Activated CD4-positive, alpha-beta T cell treated with anti-CD3 and anti-CD28 coated beads, Interleukin-2, Interleukin-6, amounts not matched to agents 100 ng/mL and 50 ng/mL, durations not matched to agents 16 hours and 8 hours (primary cell): ENCODE results near the gene ASIC1.
"Not testable (repeated sequence)": the region's sequence is repeated elsewhere in the genome, so short reads cannot be mapped to it uniquely, and the experiment has no call there.

ENCODE experiments used
- DNase-seq: peaks from one replicate; pipeline ENCODE4 v3.0.0-alpha.2; 2020

The ASIC1 gene

DNA sequence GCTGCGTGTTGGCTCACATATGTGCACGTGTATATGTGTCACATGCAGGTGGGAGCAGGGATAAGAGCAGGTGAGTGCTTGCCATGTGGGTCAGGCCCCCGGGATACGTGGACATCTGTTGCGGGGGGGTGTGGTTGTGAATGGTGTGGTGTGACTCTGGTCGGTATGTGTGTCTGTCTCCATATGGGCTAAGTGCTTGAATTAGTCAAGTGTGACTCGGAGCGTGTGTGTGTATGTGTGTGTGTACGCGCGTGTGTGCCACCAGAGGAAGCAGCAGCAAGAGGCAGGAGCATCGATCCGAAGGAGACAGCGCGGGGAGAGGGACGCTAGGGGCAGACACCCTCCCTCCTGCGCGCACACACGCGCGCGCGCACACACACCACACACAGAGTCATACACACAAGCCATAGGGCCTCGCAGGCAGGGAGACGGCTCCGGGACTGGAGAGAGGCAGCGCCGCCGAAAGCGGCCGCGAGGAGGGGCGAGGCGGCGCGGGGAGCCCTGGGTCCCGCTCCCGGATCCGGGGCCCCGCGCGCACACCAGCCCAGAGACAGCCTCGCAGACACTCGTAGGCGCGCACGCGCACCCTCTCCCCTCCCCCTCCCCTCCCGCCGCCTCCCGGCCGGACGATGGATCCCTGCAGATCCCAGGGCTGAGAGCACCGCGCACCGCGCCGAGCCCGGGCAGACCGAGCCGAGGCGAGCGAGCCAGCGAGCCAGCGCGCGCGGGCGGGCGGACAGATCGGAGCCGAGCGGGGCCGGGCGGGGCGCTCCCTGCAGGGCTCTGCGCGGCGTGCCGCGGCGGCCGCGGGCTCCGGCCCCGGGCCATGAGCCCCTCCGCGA lies at the start of gene ASIC1:
ASIC1 (plus strand) TSS at position 597 of the 842 bp plus-strand sequence. CDS start 1,171 bp downstream, outside the sequence.
- DNase-seq: peak; percentile 63

DNA sequence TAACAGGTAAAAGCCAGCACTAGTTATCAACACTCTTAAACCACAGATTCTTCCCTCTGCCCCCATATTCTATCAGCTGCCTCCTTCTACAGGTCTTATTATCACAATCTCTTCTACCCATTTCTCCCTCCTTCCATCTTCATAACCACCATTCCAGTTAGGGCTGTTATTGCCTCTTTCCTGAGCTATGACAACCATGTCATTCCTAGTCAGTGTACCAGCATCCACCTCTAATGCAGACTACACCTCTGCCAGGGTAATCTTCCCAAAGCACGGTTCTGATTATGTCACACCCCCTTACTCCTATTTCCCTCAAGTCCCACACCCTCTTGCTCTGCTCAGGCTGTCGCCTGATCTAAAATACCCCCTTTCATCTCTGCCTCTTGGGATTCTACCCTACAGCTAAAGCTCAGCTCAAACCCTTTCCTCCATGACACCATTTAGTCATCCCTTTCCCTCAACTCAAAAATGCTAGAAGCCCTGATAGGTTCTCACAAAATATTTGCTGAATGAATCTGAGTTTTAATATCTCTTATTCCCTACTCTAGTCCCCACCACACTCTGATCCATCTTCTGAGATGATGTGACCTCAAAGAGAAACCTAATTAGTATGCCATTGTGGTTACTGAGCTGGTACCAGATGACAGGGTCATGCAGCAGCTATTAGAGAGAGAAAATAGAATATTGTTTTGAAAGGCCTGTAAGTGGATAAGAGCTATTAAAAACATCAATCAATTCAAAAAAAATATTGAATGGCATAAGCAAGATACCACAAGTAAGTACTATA lies 43.8 kb upstream of the ASIC1 start:
- DNase-seq: peak; percentile 19

GRCh38 chr12:50014342-50014741 lies 43.1 kb upstream of the ASIC1 start:
- no peak for DNase-seq

GRCh38 chr12:50016501-50017475 lies 40.6 kb upstream of the ASIC1 start:
- DNase-seq: no peak

- DNase-seq: no peak
Measured at GRCh38 chr12:50017641-50018040, 39.8 kb upstream of the ASIC1 start.

DNA sequence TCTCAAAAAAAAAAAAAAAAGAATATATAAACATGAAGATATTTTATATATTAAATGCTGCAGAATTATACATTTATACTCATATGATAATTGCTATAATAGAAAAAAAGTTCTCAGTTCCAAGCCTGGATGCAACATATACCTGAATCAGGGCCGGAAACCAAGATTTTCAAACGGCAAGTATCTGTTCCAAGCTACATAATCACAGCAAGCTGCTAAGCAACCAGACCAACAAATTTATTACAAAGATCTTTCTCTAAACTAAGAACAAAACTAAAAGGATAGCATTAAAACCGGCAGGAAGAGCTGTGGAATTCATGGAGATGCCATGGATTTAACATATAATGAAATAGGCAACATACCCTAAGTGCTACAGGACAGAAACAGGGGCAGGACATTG lies 39.2 kb upstream of the ASIC1 start:
- DNase-seq: no peak

DNA sequence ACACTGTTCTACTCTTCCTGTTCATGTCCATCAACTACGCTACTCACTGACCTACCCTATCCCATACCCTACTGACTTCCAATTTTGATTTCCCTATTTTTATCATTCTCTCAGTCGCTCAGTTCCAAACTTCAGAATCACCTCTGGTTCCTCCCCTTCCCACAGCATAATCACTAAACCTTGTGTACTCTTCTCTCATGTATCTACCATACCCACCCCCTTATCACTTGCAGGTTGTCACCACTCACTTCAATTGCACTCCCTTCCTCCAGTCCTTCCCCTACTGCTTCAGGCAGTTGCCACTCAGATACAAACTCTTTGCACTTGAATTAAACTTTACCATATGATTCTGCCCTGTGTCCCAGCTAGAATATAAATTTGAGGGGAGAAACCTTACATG lies 38.4 kb upstream of the ASIC1 start:
- DNase-seq: no peak

DNA sequence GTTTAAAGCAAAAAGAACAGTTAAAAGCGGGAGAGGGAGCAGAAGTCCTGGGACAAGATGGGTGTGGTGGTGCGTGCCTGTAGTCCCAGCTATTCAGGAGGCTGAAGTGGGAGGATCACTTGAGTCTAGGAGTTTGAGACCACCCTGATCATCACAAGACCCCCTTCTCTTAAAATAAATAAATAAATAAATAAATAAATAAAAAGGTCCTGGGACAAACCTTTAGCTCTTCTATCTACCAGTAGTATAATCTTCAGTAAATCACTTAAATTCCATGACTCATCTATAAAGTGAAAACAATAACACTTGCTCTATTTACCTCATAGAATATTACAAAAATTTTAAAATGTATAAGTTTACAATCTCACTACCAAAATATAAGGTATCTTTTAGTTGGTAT lies 37.9 kb upstream of the ASIC1 start:
- no peak for DNase-seq

- DNase-seq: no peak
Measured at GRCh38 chr12:50021031-50021430, 36.4 kb upstream of the ASIC1 start.

- no peak for DNase-seq
Measured at GRCh38 chr12:50022903-50023302, 34.5 kb upstream of the ASIC1 start.

DNA sequence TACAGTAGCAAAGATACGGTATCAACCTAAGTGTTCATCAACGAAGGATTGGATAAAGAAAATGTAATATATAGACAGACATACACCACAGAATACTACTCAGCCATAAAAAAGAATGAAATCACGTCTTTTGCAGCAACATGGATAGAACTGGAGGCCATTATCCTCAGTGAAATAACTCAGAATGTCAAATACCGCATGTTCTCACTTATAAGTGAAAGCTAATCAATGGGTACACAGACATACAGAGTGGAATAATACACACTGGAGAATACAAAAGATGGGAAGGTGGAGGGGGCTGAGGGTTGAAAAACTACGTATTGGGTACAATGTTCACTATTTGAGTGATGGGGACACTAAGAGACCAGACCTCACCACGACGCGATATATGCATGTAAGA lies 33.2 kb upstream of the ASIC1 start:
- no peak for DNase-seq

DNA sequence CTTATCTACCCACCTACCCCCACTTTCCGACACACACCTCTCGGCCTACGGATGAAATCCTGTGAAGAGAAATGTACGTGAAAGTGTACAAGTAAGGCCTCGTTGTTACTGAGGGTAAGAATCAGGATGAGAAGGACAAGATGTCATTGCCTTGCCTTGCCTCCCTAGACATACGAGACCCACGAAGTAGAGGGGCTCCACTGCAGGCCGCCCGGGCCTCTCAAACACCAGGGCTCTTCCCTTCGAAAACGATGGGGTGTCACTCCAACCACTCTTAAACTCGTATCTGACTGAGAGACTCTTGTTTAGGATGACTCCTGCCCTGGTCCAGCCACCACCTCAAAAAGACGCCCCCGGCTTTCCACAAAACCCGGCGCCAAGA lies 32.6 kb upstream of the ASIC1 start:
- DNase-seq: peak; percentile 32

GRCh38 chr12:50025187-50026059 lies 32.0 kb upstream of the ASIC1 start, which contains the start of gene RACGAP1:
Gene RACGAP1 (minus strand): TSS chr12:50025494. CDS start chr12:50016715, 8,779 bp downstream.
- DNase-seq: peak; percentile 98

GRCh38 chr12:50026691-50027090 lies 30.7 kb upstream of the ASIC1 start:
- DNase-seq: no peak

GRCh38 chr12:50030449-50030848 lies 26.9 kb upstream of the ASIC1 start:
- DNase-seq: not testable (repeated sequence)

DNA sequence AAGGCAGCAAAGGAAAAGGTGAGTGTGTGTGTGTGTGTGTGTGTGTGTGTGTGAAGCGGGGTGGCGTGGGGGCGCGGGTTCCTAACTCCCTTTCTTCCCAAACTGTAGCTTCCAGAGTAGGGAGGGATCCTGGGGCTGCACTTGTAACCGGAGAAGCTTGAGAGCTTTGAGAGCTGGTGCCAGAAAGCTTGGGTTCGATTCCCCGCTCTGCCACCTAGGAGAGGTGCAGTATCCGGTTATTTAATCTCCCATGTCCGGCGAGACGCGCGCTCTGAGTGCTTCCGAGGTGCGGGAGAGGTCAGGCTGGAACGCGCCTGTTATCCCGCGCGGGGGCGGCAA lies 24.9 kb upstream of the ASIC1 start:
- no peak for DNase-seq

DNA sequence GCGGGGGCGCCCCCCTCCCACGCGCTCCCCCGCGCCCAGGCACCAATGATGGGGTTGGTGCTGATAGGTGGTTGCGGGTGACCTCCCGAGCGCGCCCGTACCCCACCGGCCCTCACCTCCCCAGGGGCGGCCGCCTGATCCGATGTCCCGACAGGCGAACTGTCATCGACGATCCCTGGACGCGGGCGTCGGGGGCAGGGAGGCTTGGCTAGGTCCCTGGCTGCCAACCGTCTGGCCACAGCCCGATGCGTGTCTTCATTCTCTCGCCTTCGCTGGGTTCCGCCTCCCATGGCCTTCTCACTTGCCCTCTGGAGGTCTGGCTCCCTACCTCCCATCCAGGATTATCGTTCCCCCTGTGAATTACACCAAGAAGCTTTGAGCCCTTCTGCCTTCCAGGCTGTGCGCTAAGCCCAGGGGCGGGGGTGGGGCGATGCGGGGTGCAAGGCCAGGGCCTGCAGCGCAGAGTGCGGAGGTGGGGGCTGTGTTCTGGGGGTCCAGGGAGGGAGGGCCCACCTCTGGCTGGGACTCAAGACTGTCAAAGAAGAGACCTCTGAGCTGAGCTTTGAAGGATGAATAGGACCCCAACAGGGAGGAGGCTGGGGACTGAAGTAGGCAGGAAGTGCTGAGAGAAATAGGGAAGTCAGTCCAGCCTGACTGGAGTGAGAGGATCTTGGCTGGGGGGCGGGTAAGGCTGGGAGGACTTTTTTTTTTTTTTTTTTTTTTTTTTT lies 24.4 kb upstream of the ASIC1 start:
- no peak for DNase-seq

- DNase-seq: no peak
Measured at GRCh38 chr12:50038336-50038735, 19.1 kb upstream of the ASIC1 start.

DNA sequence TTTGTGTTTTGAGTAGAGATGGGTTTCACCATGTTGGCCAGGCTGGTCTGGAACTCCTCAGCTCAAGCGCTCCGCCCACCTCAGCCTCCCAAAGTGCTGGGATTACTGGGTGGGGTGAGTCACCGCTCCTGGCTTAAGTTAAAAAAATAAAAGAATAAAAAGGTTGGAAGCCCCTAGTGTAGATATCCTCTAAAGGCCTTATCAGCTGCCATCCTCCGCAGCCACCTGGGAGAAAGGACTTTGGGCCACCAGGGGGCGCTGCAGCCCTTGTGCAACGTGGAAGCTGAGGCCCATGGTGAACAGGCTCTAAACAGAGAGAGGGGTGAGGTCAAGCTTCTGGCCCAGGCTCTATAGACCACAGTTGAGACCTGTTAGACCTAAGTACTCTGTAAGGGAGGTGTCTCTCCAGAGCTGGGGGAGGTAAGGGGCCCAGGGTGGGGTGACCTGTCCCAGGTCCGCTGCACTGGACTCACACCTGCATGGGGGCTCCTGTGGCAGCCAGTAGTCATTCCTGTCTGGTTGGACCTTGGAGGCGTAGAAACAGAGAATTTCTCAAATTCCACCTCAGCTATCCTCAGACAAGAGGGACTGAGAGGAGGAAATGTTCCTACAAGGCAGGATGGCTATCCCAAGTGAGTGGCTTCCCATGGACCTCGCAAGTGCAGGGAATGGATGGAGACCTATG lies 18.1 kb upstream of the ASIC1 start:
- peak; percentile 91 for DNase-seq

DNA sequence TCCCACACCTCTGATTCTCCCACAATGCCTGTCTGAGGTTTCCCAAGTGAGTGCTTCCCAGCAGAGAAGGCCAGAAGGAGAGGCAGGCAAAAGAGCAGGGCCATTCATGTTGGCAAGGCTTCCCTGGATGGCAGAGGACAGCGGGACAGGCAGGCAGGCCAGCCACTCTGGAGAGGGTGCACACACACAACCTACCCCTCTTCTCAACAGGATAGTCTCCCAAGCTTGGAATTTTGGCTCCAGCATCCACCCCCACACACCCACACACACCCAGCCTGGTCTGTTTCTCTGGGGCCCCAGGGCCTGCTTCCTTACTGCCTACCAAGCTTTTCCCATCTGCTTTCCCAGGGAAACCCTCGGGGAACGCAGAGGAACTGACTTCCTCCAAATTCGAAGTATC lies 16.7 kb upstream of the ASIC1 start:
- no peak for DNase-seq
